Left cardiac atrium (tissue), 4 donors: ENCODE results near the gene VIPR2. TPM values are rescaled to one million over a fixed set of nuclear protein-coding genes. Genes with fewer than 3 reads are reported as not detected.

ENCODE experiments used
- ATAC-seq, 2 donors: fragments of 200-7000 bp; cut with Tn5 transposase; one replicate each; pipeline ENCODE4 v1.9.1; 2020; ENCODE audit warnings: mild to moderate bottlenecking in 2 of 2, moderate library complexity in 2 of 2
- DNase-seq: peaks from one replicate; pipeline ENCODE4 v3.0.0-alpha.2; 2020
- intact Hi-C, 2 donors: fragments of 100-400 bp; cut with DNase I; formaldehyde crosslinking; loops; one replicate each; pipeline versions ENCODE4 v1.14.1 to v1.15.1; 2022 to 2023
- total RNA-seq, 2 donors: library from RNA; stranded (reverse); fragmentation: NEBNext Ultra II Directional; extraction: Animal tissue kit (Norgen Biotek cat#: 25700); gene quantifications; one replicate each; pipeline ENCODE4 v1.2.1, GENCODE V29; 2021
- donor health status: DM: no; HTN: yes; CAD: no.
- donor health status: DM: no; HTN: yes; CAD: no; lungs with severe emphysema.
- donor health status: DM: yes; HTN: yes; CAD: no.
- donor health status: Dilated cardiomyopathy.

VIPR2 gene
- total RNA-seq, 2 donors from 2014 or later: 6.3 to 8.5 TPM

DNA sequence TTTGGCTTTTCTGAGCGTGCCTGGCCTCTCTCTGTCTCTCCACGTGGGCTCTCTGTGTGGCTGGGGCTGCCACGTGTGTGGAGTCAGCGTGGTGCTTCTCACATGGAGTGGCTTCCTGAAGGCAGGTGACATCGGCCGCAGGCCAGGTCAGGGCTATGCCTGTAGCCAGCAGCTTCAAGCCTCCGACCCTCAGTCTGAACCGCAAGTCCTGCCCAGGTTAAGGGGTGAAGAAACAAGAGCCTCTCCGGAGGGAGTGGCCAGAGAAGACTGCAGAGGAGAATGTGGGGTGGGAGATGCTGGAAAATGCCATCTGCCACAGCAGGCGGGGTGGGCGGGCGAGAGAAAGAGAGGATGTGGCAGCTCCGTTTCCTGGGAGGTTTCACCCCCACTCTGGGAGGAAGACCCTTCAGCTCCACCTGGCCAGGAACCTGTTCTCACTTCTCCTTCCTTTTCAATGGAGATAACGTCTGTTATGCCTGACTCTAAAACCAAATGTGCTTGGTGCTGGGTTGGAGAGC is 14.3 kb upstream of the VIPR2 start:
- ATAC-seq (no peak), DNase-seq (no peak)
- intact Hi-C loops: no loop called here

DNA sequence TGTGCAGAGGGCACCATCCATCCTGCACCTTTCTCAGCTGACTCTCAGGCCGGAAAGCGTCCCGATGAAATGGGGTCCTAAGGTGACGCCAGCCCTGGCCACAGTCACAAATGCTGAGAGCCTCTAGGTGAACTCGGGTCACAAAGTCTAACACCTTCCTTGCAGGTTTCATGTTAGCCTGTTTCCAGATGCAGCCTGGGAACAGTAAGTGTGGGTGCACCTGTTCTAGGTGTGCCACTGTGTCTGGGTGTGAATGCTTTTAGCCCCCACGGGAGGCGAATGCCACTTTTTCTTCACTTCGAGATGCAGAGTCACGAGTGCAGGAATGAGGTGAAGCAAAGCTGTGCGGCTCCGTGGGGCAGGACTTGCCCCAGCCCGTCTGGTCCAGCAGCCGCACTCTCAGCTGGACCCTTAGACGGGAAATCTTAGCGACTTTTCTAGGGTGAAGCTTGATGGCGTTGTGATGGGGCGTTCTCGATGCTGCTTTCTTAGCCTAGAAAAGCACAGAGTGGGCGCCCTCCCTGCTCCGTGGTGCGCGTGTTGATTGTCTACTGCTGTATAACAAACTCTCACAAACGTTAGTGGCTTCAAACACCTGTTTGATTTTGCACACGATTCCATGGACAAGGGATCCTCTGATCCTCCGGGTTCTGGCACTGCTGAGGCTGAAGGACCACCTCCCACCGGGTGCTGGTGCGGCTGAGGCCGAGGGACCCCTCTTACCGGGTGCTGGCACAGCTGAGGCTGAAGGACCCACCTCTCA is 13.6 kb upstream of the VIPR2 start:
- DNase-seq: no peak
- ATAC-seq: no peak
- intact Hi-C loops: no loop called here

DNA sequence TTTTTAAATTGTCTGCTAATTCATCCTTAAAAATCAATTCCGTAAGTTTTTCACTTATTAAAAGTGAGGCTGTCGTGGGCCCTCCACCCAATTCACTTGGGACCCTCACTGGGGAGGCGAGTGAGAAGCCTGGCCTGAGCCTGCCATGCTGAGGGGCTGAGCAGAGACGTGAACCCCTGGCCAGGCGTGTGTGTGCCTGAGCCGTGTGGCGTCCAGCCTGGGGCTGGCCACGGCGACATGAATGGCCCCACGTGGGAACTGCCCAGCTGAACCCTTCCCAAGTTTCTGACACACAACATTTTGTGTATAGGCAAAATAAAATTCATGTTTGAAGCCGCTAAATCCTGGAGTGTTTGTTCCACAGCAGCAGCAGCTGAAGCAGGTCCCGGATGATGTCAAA is 13.0 kb upstream of the VIPR2 start:
- DNase-seq (no peak), ATAC-seq (no peak)
- intact Hi-C loops: no loop called here

DNA sequence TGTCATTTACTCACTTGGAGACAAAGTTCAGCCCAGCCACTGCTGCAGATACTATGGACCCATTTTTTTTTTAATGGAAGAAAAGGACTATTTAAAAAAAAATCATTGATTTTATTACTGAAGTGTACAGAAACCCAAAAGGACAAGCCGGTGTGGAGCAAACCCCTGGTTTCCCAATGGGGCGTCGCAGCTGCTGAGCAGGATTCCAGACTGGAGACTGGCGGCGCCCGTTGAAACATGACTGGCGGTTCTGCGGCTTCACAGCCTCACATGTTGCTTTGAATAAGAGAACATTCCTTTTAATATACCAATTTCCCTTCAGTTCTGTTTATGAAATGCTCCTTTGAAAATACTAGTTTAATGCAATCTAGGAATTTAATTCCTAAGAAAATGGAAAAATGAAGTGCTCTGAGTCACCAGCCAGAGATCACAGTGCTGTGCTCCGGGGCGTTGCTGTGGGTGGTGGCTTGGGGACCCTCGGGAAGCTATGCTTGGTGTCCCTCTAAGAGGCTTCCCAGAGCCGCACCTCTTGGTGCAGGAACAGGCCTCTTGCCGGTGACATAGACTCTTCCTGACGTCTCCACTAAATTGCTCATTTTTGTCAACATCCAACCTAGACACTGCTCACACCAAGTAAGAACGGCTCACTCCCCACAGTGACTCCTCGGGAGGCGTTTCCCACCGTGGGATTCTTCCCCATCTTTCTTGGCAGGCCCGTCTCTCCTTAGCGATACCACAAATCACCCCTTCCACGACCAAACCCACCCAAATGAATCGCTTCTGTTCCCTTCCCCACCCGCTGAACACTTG is 12.0 kb upstream of the VIPR2 start:
- intact Hi-C loops: no loop called here
- ATAC-seq: no peak
- no peak for DNase-seq

DNA sequence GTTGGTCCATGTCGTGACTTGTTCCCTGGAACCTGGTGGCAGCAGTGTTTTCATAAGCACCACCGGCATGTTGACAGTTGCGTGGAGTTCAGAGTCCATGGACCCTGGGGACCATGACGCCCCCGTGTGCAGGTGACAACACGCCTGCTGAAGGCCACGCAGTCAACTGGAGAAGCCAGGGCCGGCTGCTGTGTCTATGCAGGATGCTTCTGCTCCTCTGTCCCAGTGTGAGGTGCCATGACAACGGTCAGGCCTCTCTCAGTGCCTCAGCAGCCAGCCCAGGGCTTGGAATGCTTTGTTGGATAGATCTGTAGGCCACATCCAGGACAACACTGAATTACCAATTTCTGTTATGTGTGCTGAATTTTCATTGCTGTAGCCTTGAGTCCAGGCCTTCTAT is 10.7 kb upstream of the VIPR2 start:
- intact Hi-C loops: no loop called here
- no peak for DNase-seq
- ATAC-seq: no peak

DNA sequence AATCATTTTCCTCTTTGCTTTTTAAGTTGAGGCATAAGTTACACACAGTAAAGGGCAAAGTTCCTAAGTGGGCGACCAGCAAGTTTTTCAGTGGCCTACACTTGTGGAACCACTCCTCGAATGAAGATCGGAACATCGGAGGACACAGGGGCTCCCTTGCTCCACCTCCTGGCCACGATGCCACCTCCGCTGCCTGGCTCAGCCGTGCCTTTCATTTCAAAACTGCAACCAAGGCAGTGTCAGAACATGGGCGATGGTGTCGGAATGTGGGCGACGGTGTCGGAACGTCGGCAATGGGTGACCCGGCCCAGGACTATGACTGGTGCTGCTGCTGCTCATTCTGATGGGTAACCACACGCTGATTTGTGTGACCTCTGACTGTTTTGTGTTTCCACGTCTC is 9.6 kb upstream of the VIPR2 start:
- intact Hi-C loops: no loop called here
- no peak for ATAC-seq

DNA sequence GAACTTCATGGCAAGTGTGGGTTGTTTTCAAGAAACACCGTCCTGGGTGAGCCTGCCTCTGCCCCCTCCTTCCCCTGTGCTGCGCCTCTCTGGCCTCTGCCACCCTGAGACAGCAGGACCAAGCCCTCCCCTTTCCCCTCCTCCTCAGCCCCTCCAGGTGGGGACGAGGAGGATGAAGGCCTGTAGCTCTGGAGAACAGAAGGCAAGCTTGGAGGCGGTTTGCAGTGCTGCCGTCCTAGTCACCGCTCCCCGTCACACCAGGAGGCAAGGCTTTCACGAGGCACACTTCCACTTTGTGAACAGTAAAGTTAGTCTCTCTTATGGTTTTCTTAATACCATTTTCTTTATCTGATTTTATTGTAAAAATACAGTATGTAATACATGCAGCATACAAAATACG is 8.8 kb upstream of the VIPR2 start:
- no peak for DNase-seq
- intact Hi-C loops: no loop called here
- no peak for ATAC-seq

More for the DNA sequence above, 9.6 kb upstream of the VIPR2 start:
- no peak for DNase-seq

DNA sequence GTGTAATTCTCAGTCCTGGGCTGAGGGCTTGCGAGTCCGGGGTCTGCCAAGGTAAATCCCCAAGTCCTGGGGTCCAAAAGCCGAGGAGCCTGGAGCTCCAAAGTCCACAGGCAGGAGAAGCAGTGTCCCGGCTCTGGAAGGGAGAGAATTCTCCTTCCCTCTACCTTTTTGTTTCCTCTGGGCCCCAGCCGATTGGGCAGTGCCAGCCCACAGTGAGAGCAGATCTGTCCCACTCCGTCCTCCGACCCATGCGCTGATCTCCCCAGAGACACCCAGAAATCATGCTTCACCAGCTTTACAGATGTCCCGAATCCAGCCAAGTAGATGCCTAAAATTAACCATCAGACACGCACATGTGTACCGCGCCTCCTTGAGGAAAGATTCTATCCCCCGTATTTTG is 8.1 kb upstream of the VIPR2 start:
- intact Hi-C loops: no loop called here
- ATAC-seq (no peak), DNase-seq (no peak)

DNA sequence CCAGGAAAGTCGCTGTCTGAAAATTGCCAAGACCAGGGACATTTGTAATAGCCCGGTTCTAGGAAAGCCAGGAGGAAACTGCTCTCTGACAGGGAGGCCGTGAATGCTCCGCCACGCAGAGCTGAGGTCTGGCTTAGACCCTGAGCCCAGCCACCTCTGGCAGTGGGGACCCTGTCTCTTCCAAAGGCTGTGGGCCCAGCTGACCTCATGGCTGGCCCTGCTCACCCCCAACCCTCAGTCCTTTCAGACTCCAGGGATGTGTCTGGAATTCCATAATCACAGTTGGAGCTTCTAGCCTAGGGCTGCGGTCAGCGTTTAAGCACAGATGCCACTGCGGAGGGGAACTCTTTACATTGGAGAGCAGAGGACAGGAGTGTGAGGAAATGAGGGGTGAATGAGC is 6.6 kb upstream of the VIPR2 start:
- intact Hi-C loops: no loop called here
- ATAC-seq (no peak), DNase-seq (no peak)

DNA sequence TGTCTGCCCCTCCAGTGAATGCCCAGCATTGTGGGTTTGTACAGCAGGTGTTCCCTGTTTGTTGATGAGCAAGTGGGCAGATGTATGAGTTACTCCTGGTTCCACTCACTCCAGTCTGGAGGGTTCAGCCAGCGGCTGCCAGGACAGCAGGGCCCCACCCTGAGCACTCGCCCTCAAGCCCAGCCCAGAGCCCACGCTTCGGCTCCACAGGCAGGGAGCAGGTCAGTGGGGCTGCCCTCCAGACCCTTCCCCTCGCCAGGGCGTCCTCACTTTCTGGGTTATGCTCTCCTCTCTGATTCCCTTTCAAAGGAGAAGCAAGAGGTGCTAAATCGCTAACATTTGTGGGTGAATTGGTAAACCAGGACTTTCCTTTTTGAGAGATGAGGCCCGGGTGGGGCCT is 4.8 kb upstream of the VIPR2 start:
- ATAC-seq (no peak), DNase-seq (no peak)
- intact Hi-C loops: no loop called here

DNA sequence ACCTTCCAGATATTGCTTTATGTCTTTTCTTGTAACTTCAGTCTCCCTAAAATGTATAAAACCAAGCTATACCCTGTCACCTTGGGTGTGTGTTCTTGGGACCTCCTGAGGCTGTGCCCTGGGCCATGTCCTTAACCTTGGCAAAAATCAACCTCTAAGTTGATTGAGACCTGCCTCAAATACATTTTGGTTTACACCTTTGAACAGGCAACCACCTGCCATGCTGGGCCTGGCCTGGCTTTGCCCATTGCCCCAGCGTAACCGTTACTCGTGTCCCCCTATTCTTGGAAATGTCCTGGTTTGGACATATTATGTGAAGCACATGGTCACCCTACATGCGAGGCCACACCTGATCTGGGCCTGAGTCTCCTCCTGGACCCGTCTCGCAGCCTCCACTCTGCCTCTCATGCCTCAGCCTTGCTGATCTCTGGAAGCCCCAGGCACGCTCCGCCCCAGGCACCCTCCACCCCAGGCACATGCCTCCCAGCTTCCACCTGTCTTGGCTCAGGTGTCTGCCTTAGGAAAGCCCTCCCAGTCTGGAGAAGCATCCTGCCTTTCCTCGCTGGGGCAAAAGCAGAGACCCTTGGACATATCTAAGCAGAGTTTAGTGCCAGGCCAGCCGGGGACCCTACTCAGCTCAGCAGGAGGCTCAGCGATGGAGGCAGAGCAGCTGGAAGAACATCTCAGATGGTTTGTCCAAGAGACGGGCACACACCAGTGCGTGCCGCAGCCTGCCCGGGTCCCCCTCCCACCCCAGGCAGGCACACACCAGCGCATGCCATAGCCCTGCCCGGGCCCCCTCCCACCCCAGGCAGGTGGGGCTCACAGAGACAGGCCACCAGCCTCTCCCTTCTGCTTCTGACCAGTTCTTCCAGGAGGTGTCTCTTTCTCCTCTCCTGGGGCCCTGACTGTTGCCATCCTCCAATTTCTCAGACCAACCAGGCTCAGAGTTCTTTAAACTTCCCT is 4.0 kb upstream of the VIPR2 start:
- DNase-seq (no peak), ATAC-seq (no peak)
- intact Hi-C loops: no loop called here

DNA sequence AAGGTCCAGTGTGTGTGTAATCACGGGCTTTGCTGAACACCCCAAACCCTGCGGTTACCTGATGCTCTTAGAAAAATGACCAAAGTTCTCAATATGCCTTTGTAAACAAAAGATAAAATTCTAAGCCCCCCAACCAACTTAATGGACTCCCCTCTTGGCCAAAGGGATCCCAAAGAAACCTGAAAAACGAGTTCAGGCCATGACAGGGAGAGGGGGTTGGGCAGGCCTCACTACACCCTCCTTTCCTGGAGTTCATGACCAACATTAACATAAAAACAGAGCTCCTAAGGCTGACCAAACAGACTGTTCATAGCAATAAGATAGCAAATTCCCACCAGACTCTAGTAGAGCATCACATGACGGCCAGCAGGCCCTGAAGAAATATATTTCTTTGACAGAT is 3.0 kb upstream of the VIPR2 start:
- intact Hi-C loops: no loop called here
- no peak for ATAC-seq

DNA sequence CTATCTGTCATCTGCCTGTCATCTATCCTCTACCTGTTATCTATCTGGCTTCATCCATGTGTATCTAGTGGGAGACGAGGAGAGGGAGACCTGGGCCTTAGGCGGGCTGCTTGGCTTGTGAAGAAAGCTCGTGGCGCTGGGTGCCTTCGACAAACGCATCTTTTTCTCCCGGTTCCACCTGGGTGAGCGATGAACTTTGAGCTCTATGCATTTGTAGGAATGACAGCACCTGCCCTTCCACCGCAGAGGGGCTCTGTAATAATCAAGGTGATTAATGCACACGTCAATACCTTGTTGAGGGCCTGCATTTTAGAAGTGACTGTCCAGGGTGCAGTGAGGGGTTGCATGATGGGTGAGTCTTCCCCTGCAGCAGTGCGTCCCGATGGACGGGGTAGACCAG is 2.6 kb upstream of the VIPR2 start:
- intact Hi-C loops: no loop called here
- DNase-seq (no peak), ATAC-seq (no peak)

More for the DNA sequence above, 3.0 kb upstream of the VIPR2 start:
- DNase-seq: no peak

DNA sequence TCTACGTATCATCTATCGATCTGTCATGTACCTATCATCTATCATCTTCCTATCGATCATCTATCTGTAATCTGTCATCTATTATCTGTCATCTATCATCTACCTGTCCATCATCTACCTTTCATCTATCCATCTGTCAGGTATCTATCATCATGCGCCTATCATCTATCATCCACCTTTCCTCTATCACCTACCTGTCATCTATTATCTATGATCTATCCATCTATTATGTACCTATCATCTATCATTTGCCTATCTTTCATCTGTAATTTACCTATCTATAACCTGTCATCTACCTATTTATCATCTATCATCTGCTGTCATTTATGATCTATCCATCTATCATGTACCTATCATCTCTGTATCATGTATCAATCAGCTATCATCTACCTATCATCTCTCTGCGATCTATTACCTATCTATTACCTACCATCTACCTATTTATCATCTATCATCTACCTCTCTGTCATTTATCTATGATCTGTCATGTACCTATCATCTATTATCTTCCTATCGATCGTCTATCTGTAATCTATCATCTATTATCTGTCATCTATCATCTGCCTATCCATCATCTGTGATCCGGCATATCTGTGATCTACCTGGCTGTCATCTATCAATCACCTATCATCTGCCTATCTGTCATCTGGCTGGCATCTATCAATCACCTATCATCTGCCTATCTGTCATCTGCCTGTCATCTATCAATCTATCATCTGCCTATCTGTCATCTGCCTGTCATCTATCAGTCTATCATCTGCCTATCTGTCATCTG is 1.6 kb upstream of the VIPR2 start:
- DNase-seq (no peak), ATAC-seq (no peak)
- intact Hi-C loops: no loop called here

DNA sequence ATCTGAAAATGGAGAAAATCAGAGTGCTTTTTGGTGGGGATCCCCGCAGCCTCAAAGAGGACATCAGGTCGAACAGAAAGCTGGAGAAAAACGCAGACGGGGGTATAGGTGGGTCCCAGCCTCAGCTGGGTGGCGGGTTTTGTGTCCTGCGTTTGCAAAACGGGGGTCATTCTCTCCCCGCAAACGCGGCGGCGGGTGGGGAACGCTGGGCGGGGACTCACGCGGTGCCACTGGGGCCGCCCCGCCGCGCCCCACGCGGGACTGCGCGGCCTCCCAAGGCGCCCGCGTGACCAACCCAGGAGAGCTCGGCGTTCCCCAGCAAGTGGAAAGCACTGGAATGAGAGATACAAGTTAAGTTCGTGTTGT is 806 bp upstream of the VIPR2 start:
- ATAC-seq: peak in 1 of 2 donors; percentile 51
- intact Hi-C loops: no loop called here
- DNase-seq: no peak

DNA sequence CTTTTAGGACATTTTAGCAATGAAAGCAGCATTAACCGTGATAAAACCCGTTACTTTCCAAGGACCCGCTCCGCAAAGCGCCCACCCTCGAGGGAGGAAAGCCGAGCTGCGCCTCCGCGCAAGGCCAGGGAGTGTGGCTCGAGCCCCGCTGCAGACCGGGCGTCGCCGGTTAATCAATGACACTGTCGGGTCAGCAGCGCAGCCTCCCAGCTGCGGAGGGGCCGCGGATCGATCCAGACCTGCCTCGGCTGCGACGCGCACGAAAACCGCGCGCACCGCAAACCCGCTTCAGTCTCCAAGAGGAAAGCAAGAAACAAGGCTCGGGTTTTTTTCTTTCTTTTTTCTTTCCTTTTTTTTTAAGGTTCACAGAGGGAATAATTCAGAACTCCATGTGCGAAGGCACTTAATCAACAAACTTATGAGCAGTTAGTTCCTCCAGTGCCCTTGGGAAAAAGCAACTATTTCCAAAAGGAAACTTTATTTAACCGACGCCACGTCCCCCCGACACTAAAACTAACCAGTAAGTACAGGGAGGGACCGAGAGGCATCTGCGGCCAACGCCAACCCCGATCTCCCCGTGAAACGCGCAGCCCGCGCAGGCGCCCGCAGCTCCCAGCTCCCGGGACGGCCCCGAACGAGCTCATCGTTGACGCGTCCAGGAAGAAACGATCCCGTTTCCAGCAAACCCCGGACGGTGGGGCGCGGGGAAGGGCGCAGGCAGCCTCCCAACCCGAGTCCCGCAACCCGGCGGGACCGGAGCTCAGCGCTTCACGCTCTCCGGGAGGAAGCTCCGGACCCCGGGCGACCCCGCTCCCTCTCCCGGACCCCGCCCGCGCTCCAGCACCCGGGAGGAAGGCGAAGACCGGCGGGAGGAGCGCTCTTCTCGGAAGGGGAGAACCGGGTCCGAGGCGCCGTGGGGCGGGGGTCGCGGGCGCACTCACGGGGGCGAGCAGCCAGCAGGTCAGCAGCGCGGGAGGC is 598 bp downstream of the VIPR2 start:
- intact Hi-C loops: loop anchor here in 1 of 2 donors (5.0 kb wide), 1 partner anchor 112 kb away; no protein-coding TSS in a partner anchor
- DNase-seq: peak; percentile 43
- peak; percentile 67 to 72 for ATAC-seq

DNA sequence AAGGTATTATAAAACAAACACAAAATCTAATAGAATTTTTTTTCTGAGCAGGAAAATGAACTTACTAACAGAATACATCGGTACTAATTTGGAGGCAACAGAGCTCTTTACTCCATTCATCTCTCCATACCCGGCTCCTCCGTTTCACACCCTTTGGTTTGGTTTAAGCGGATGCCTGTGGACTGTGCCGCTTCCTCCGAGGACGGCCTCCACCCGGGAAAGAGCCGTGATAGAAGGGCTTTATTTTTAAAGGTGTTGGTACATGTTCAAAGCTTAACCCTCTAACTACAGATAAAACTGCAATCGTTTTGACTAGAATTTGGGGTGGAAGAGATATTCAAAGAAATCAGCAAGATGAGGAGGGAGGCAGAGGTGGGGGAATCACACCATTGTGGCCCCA is 1.9 kb downstream of the VIPR2 start:
- DNase-seq (no peak), ATAC-seq (no peak)
- intact Hi-C loops: loop anchor here in 1 of 2 donors (5.0 kb wide), 1 partner anchor 110 kb away; no protein-coding TSS in a partner anchor
